NOMO-1 treated with dmso at 0.1 percent for 144 hours (cell line): ENCODE results near the gene GPM6B.

Source experiments
- DNase-seq: peaks from one replicate; lab custom pipeline; 2025; ENCODE audit not compliant: unreplicated experiment; lab: John Stamatoyannopoulos, UW

The GPM6B gene

GRCh38 chrX:13770013-13770535, 46.8 kb downstream of the GPM6B start:
- no peak for DNase-seq

- DNase-seq, result no peak
These were observed 48.0 kb downstream of the GPM6B start for GRCh38 chrX:13768939-13769338.

- DNase-seq, result no peak
These were observed 52.1 kb downstream of the GPM6B start for GRCh38 chrX:13764765-13765164.

GRCh38 chrX:13764281-13764680, 52.6 kb downstream of the GPM6B start:
- DNase-seq, result peak; percentile 11

- DNase-seq, result no peak
These were observed 53.4 kb downstream of the GPM6B start for GRCh38 chrX:13763489-13763888.

GRCh38 chrX:13761606-13762414, 55.1 kb downstream of the GPM6B start:
- DNase-seq, result peak; percentile 67

- DNase-seq, result no peak
These were observed 56.5 kb downstream of the GPM6B start for GRCh38 chrX:13760426-13760825.

GRCh38 chrX:13759152-13759718, 57.7 kb downstream of the GPM6B start:
- peak; percentile 78 for DNase-seq

GRCh38 chrX:13756381-13756780, 60.5 kb downstream of the GPM6B start:
- DNase-seq, result no peak

- peak; percentile 36 for DNase-seq
These were observed 61.6 kb downstream of the GPM6B start for GRCh38 chrX:13755254-13755653.

GRCh38 chrX:13754765-13755164, 62.1 kb downstream of the GPM6B start:
- DNase-seq, result peak; percentile 77

GRCh38 chrX:13752646-13753045, 64.2 kb downstream of the GPM6B start:
- peak; percentile 76 for DNase-seq

- no peak for DNase-seq
These were observed 64.8 kb downstream of the GPM6B start for GRCh38 chrX:13752141-13752540.

GRCh38 chrX:13750812-13751211, 66.1 kb downstream of the GPM6B start:
- DNase-seq, result no peak

- peak; percentile 24 for DNase-seq
These were observed 66.7 kb downstream of the GPM6B start for GRCh38 chrX:13750204-13750603.

- no peak for DNase-seq
These were observed 68.4 kb downstream of the GPM6B start for GRCh38 chrX:13748486-13748885.

- no peak for DNase-seq
These were observed 69.1 kb downstream of the GPM6B start for GRCh38 chrX:13747836-13748235.

- peak; percentile 36 for DNase-seq
These were observed 74.3 kb downstream of the GPM6B start for GRCh38 chrX:13742397-13743176.

GRCh38 chrX:13741695-13742094, 75.2 kb downstream of the GPM6B start:
- no peak for DNase-seq

- DNase-seq, result peak; percentile 97
These were observed 82.4 kb downstream of the GPM6B start, which contains the start of the genes OFD1 and TRAPPC2 for GRCh38 chrX:13734278-13735172. OFD1 (plus strand) TSS chrX:13734748; CDS start chrX:13735072, 324 bp downstream. TRAPPC2 (minus strand) TSS chrX:13734620; CDS start chrX:13719963, 14,657 bp downstream.
